ENCODE results near the gene EFCAB10.
"Not testable (repeated sequence)": the region's sequence is repeated elsewhere in the genome, so short reads cannot be mapped to it uniquely, and the experiment has no call there.

EFCAB10 gene

DNA sequence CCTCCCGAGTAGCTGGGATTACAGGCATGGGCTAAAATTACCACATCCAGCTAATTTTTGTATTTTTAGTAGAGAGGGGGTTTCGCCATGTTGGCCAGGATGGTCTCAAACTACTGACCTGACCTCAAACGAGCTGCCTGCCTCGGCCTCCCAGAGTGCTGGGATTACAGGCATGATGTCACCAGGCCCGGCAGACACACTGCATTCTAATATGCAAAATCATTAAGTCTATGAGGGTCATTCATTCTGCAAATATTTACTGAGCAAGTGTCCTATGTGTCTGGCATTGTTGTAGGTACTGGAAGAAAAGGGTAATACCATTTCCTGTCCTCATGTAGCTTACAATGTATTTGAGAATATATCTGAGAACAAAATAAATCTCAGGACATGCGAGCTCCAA, 61.9 kb downstream of the EFCAB10 start:
- no peak overlapping the region for H3K27ac ChIP-seq (ENCODE audit: insufficient read depth, low read length, poor library complexity, severe bottlenecking)
- H3K4me3 ChIP-seq (ENCODE audit: insufficient read depth, low read depth, low read length, poor library complexity, severe bottlenecking): no peak overlapping the region
- H3K9me3 ChIP-seq (ENCODE audit: control insufficient read depth, low read length): no peaks in the 10 kb centered on the region
- H3K36me3 ChIP-seq (ENCODE audit: control insufficient read depth, insufficient read depth, low read length): no peaks in the 10 kb centered on the region
- DNase-seq: no peak
- peaks cover 2% of the 10 kb centered on the region for H3K4me1 ChIP-seq (ENCODE audit: control insufficient read depth, insufficient read depth, low read length, poor library complexity, severe bottlenecking)
- no peaks in the 10 kb centered on the region for H3K27me3 ChIP-seq (replicated peaks; ENCODE audit: control insufficient read depth, insufficient read depth, low read length, poor library complexity, severe bottlenecking)

DNA sequence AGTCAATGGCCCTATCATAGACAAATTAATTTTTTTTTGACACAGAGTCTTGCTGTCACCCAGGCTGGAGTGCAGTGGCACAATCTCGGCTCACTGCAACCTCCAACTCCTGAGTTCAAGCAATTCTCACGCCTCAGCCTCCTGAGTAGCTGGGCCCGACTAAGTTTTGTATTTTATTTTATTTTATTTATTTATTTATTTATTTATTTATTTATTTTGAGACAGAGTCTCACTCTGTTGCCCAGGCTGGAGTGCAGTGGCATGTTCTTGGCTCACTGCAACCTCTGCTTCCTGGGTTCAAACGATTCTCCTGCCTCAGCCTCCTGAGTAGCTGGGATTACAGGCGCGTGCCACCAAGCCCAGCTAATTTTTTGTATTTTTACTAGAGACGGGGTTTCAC, 65.7 kb downstream of the EFCAB10 start:
- not testable (repeated sequence) for H3K27me3 ChIP-seq (replicated peaks; ENCODE audit: control insufficient read depth, insufficient read depth, low read length, poor library complexity, severe bottlenecking); H3K4me1 ChIP-seq (ENCODE audit: control insufficient read depth, insufficient read depth, low read length, poor library complexity, severe bottlenecking); H3K9me3 ChIP-seq (ENCODE audit: control insufficient read depth, low read length); H3K36me3 ChIP-seq (ENCODE audit: control insufficient read depth, insufficient read depth, low read length); DNase-seq; H3K4me3 ChIP-seq (ENCODE audit: insufficient read depth, low read depth, low read length, poor library complexity, severe bottlenecking); H3K27ac ChIP-seq (ENCODE audit: insufficient read depth, low read length, poor library complexity, severe bottlenecking)

All from effector memory CD4-positive, alpha-beta T cell (primary cell).